NCI-H1092 treated with DMSO at 0.1 percent for 48 hours (cell line): ENCODE results near the gene NFATC4.
A peak's percentile ranks its signal among the peaks of the same experiment; 100 is the strongest.

Experiments
- DNase-seq: peaks from one replicate; lab custom pipeline; 2025; lab: John Stamatoyannopoulos, UW

The NFATC4 gene

GRCh38 chr14:24409956-24410355 lies 42.0 kb downstream of the NFATC4 start:
- no peak for DNase-seq

GRCh38 chr14:24411443-24412389 lies 43.7 kb downstream of the NFATC4 start:
- DNase-seq = peak; percentile 25

- DNase-seq = no peak
These were observed 46.1 kb downstream of the NFATC4 start for GRCh38 chr14:24414077-24414476.

- DNase-seq = no peak
These were observed 46.9 kb downstream of the NFATC4 start for GRCh38 chr14:24414732-24415420.

- no peak for DNase-seq
These were observed 47.7 kb downstream of the NFATC4 start for GRCh38 chr14:24415421-24416253.

- DNase-seq = no peak
These were observed 48.4 kb downstream of the NFATC4 start for GRCh38 chr14:24416254-24416931.

GRCh38 chr14:24416932-24417619 lies 49.1 kb downstream of the NFATC4 start:
- DNase-seq = no peak

- DNase-seq = no peak
These were observed 50.0 kb downstream of the NFATC4 start for GRCh38 chr14:24417832-24418491.

GRCh38 chr14:24418492-24418873 lies 50.5 kb downstream of the NFATC4 start:
- no peak for DNase-seq

GRCh38 chr14:24422261-24422660 lies 54.3 kb downstream of the NFATC4 start:
- no peak for DNase-seq

GRCh38 chr14:24422694-24423601 lies 55.0 kb downstream of the NFATC4 start:
- DNase-seq = no peak

GRCh38 chr14:24425704-24426103 lies 57.7 kb downstream of the NFATC4 start:
- DNase-seq = no peak

GRCh38 chr14:24426150-24426911 lies 58.3 kb downstream of the NFATC4 start:
- no peak for DNase-seq

GRCh38 chr14:24426912-24427536 lies 59.0 kb downstream of the NFATC4 start:
- DNase-seq = no peak

- no peak for DNase-seq
These were observed 59.8 kb downstream of the NFATC4 start for GRCh38 chr14:24427537-24428508.

- DNase-seq = no peak
These were observed 60.8 kb downstream of the NFATC4 start for GRCh38 chr14:24428628-24429394.
